A549 (cell line): Measurements from ENCODE around the gene NOL7.

ENCODE experiments used
- CTCF ChIP-seq: fragments of >200 bp; sonication (Bioruptor Twin); formaldehyde crosslinking; IDR thresholded peaks from 3 replicates; pipeline ENCODE4 v1.5.1; 2016
- E2F6 ChIP-seq: IDR thresholded peaks from 2 replicates; pipeline ENCODE4 v1.6.1; 2012; ENCODE audit warnings: low read depth, borderline replicate concordance
- EP300 ChIP-seq, 2 experiments: fragments of >200 bp; sonication (Bioruptor Twin); formaldehyde crosslinking; IDR thresholded peaks; 2 replicates in 1 of 2; 3 replicates in 1 of 2; pipeline ENCODE4 v1.6.1; 2016 to 2017
- JUN ChIP-seq, 2 experiments: fragments of >200 bp; sonication (Bioruptor Twin); formaldehyde crosslinking; IDR thresholded peaks; 2 replicates in 1 of 2; 3 replicates in 1 of 2; pipeline ENCODE4 v1.6.1; 2016 to 2017
- POLR2A ChIP-seq: IDR thresholded peaks from 2 replicates; pipeline ENCODE4 v1.6.1; 2012; ENCODE audit warnings: mild to moderate bottlenecking, low read length
- RFX5 ChIP-seq: fragments of 450-650 bp; IDR thresholded peaks from 2 replicates; pipeline ENCODE4 v1.7.1; 2014; ENCODE audit warnings: antibody characterized with exemption, mild to moderate bottlenecking, moderate library complexity

- TF ChIP-seq JUN (IDR thresholded peaks at IDR 0.05) (no peak), CTCF (no peak), E2F6 (no peak), POLR2A (no peak), EP300 (IDR thresholded peaks at IDR 0.05) (no peak), RFX5 (no peak)
Measured at GRCh38 chr6:13638014-13638413, 22.9 kb downstream of the NOL7 start.
